Esophagus squamous epithelium (tissue), 5 donors: ENCODE data around the gene PRAME. TPM values are rescaled to one million over a fixed set of nuclear protein-coding genes. Genes with fewer than 3 reads are reported as not detected.

Experiments used
- DNase-seq: peaks from one replicate; lab custom pipeline; 2025; lab: John Stamatoyannopoulos, UW
- H3K27ac ChIP-seq, 4 donors: fragments of 200-600 bp; sonication (generic); one replicate each; pipeline ENCODE4 v1.5.1; 2016 to 2019; ENCODE audit warnings: mild to moderate bottlenecking in 1 of 4
- H3K27me3 ChIP-seq, 4 donors: fragments of 200-600 bp; sonication (generic); 1 replicate in 3 of 4; 2 replicates in 1 of 4; pipeline versions ENCODE4 v1.5.1 to v1.6.0; 2017 to 2021; ENCODE audit warnings: antibody characterized with exemption in 1 of 4
- H3K36me3 ChIP-seq, 3 donors: fragments of 200-600 bp; sonication (generic); one replicate each; pipeline ENCODE4 v1.5.1; 2016 to 2019
- H3K4me1 ChIP-seq, 3 donors: fragments of 200-600 bp; sonication (generic); one replicate each; pipeline ENCODE4 v1.5.1; 2017 to 2019
- H3K4me3 ChIP-seq, 4 donors: fragments of 200-600 bp; sonication (generic); 1 replicate in 3 of 4; 2 replicates in 1 of 4; pipeline ENCODE4 v1.5.1; 2016 to 2019; ENCODE audit warnings: mild to moderate bottlenecking in 2 of 4, moderate library complexity in 1 of 4
- H3K9me3 ChIP-seq, 3 donors: fragments of 200-600 bp; sonication (generic); one replicate each; pipeline ENCODE4 v1.5.1; 2016 to 2019
- CTCF ChIP-seq, 6 experiments: fragments of 450-650 bp in 4 of 6; fragments of 200-600 bp in 2 of 6; sonication (generic) in 2 of 6; IDR thresholded peaks; one replicate each; pipeline ENCODE4 v1.5.1; 2016 to 2019; ENCODE audit warnings: antibody characterized with exemption in 6 of 6, mild to moderate bottlenecking in 4 of 6, moderate library complexity in 4 of 6
- POLR2A ChIP-seq, 4 donors: fragments of 450-650 bp; IDR thresholded peaks; one replicate each; pipeline ENCODE4 v1.6.1; 2017; ENCODE audit warnings: antibody characterized with exemption in 4 of 4, mild to moderate bottlenecking in 4 of 4, moderate library complexity in 3 of 4
- WGBS, 2 donors: methylation state at CpG; one replicate each; pipeline ENCODE4 v1.1.5; 2018; 5-methylcytosine and 5-hydroxymethylcytosine counted together
- intact Hi-C: fragments of 100-400 bp; cut with DNase I; formaldehyde crosslinking; loops from one replicate; pipeline ENCODE4 v1.15.0; 2022
- small RNA-seq, 4 donors: library from RNA; depleted of rRNA; stranded (forward); fragments of <200 nt; gene quantifications; one replicate each; pipeline ENCODE3, GENCODE V24; 2016
- total RNA-seq, 4 donors: library from RNA; depleted of rRNA; stranded (reverse); fragments of >200 nt; gene quantifications; one replicate each; pipeline ENCODE4 v1.1.0, GENCODE V29; 2016
- donor health status: DM: yes; HTN: yes; CAD: no.

The PRAME gene
- total RNA-seq, 4 donors from 2014 or later, result not detected

- Histone ChIP-seq H3K4me3 (peak within 1 kb of the TSS; percentile 14 to 67 (median 40)), H3K27ac (no peak within 1 kb of the TSS), H3K9me3 (peaks cover 0 to 24% (median 7%) of the 10 kb centered on the region in 3 donors), H3K36me3 (no peaks in the 10 kb centered on the region), H3K4me1 (peaks cover 0 to 9% (median 0%) of the 10 kb centered on the region in 3 donors), H3K27me3 (peaks cover 0 to 37% (median 1%) of the 10 kb centered on the region in 4 donors)
- intact Hi-C loops, result no loop called here
- peak; percentile 5 for DNase-seq
- TF ChIP-seq POLR2A (IDR thresholded peaks at IDR 0.05), result peak in 1 of 4 donors; percentile 24
- TF ChIP-seq CTCF (IDR thresholded peaks at IDR 0.05), result peak in 3 of 6 experiments; percentile 14 to 47 (median 15)
- 12 to 21% methylated on average over 8 to 15 of the region's 72 CpGs for WGBS, 2 donors
Observed at GRCh38 chr22:22508274-22509176, 50.5 kb downstream of the PRAME start, which contains the start of gene ZNF280B. TSS of gene ZNF280B (minus strand) at chr22:22508742. CDS start at chr22:22489398, 19,344 bp downstream.

- Histone ChIP-seq H3K9me3 (peaks cover 0 to 24% (median 7%) of the 10 kb centered on the region in 3 donors), H3K36me3 (no peaks in the 10 kb centered on the region), H3K4me1 (peaks cover 0 to 9% (median 0%) of the 10 kb centered on the region in 3 donors), H3K4me3 (peak overlapping the region in 3 of 4 donors; percentile 34 to 67 (median 45)), H3K27me3 (peaks cover 0 to 30% (median 1%) of the 10 kb centered on the region in 4 donors), H3K27ac (no peak overlapping the region)
- TF ChIP-seq POLR2A (IDR thresholded peaks at IDR 0.05), result no peak
- TF ChIP-seq CTCF (IDR thresholded peaks at IDR 0.05), result no peak
- intact Hi-C loops, result no loop called here
- no peak for DNase-seq
- 35 to 37% methylated on average over 11 of the region's 13 CpGs for WGBS, 2 donors
Observed at GRCh38 chr22:22507743-22508273, 51.3 kb downstream of the PRAME start.

DNA sequence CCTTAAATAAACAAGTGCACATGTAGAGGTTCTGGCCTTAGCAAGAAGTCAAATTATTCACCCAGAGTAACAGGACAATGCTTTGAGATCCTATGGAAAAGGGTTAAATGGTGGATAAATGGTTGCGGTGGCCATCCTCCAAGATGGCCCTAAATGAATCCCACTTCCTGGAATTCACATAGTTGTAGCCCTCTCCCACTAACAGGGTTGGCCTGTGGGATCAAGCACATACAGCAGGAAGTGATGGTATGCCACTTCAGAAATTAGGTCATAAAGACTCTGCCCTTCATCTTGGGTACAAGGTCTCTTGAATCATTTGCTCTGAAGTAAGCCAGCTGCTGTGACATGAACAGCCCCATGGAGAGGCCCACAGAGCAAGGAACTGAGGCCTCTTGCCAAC, 52.3 kb downstream of the PRAME start:
- H3K9me3 ChIP-seq, result peaks cover 0 to 24% (median 7%) of the 10 kb centered on the region in 3 donors
- no peak overlapping the region for H3K4me3 ChIP-seq
- WGBS, 2 donors, result 80 to 89% methylated on average over 1 of the region's 1 CpG
- H3K36me3 ChIP-seq, result no peaks in the 10 kb centered on the region
- H3K4me1 ChIP-seq, result peaks cover 0 to 9% (median 0%) of the 10 kb centered on the region in 3 donors
- DNase-seq, result no peak
- TF ChIP-seq POLR2A (IDR thresholded peaks at IDR 0.05) (no peak), CTCF (IDR thresholded peaks at IDR 0.05) (no peak)
- intact Hi-C loops, result no loop called here
- H3K27ac ChIP-seq, result no peak overlapping the region
- peaks cover 0 to 26% (median 1%) of the 10 kb centered on the region in 4 donors for H3K27me3 ChIP-seq

DNA sequence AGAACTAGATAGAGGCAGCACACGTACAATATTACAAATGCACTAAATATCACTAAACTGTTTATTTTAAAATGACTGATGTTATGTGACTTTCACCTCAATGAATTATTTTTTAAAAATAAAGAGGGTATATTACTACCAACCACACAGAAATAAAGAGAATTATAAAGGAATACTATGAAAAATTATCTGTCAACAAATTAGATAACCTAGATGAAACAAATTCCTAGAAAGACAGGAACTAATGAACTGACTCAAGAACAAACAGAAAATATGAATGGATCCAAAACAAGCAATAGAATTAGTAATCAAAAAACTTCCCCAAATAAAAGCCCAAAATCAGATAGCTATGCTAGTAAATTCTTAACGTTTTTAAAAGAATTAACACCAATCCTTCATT, 60.8 kb downstream of the PRAME start:
- no peaks in the 10 kb centered on the region for H3K9me3 ChIP-seq
- H3K27me3 ChIP-seq, result no peaks in the 10 kb centered on the region
- H3K4me3 ChIP-seq, result no peak overlapping the region
- no peaks in the 10 kb centered on the region for H3K4me1 ChIP-seq
- TF ChIP-seq POLR2A (IDR thresholded peaks at IDR 0.05) (no peak), CTCF (IDR thresholded peaks at IDR 0.05) (no peak)
- intact Hi-C loops, result no loop called here
- H3K27ac ChIP-seq, result no peak overlapping the region
- DNase-seq, result no peak
- WGBS, 2 donors, result 65 to 68% methylated on average over 2 of the region's 2 CpGs
- no peaks in the 10 kb centered on the region for H3K36me3 ChIP-seq

Small RNA genes within 50 kb of the gene (small RNA-seq; reads per million reads assigned to genes)
- 0 reads per million in 4 donors for gene IGLV2-34

Other genes with a start within 250 kb of the PRAME start
- gene ZNF280B, start 50.5 kb downstream of the PRAME start, total RNA-seq, result under 1 TPM in 3 of 4 donors, not detected in 1; 0.08 to 0.19 (median 0.18) TPM
- not detected for gene ZNF280A, start 39.0 kb downstream of the PRAME start, total RNA-seq
- not detected for gene GGTLC2, start 85.3 kb upstream of the PRAME start, total RNA-seq